ENCODE data around the gene GALNT2. TPM values are rescaled to one million over a fixed set of nuclear protein-coding genes. Genes with fewer than 3 reads are reported as not detected.

GALNT2 gene
- total and polyA plus RNA-seq, 9 of the 15 experiments (the other 6 are each of a cell fraction or from before 2014, with no cell fraction given): 1.6 to 106 (median 51.9) TPM

- TF ChIP-seq ZNF668 (CRISPR knock-in tag; IDR thresholded peaks at IDR 0.05) (0 out of 2 replicates have a peak, but pooled peaks have one; percentile 26), NFE2 (IDR thresholded peaks at IDR 0.05; ENCODE audit: low read depth) (no peak; the same call in 1 of the 2 replicates), TCF7 (IDR thresholded peaks at IDR 0.05; ENCODE audit: borderline replicate concordance) (no peak), TGIF2 (CRISPR knock-in tag; IDR thresholded peaks at IDR 0.05) (no peak; the same call in 1 of the 2 replicates), ARID1B (IDR thresholded peaks at IDR 0.05) (peak; percentile 91), FIP1L1 (IDR thresholded peaks at IDR 0.05; ENCODE audit: low read depth, low read length, poor library complexity, severe bottlenecking) (no peak), ZC3H8 (IDR thresholded peaks at IDR 0.05) (no peak), ZEB2 (IDR thresholded peaks at IDR 0.05) (no peak), EP300 (IDR thresholded peaks at IDR 0.05; ENCODE audit: low read length) (peak; percentile 87), ZNF398 (CRISPR knock-in tag; IDR thresholded peaks at IDR 0.05) (no peak), SNIP1 (IDR thresholded peaks at IDR 0.05; ENCODE audit: low read depth) (no peak), SIN3B (IDR thresholded peaks at IDR 0.05; ENCODE audit: low read depth) (no peak), CHD4 (IDR thresholded peaks at IDR 0.05; ENCODE audit: insufficient read depth, insufficient replicate concordance, low read depth, low read length, poor library complexity, severe bottlenecking) (no peak), MAX (CRISPR knock-in tag; IDR thresholded peaks at IDR 0.05) (peak; percentile 75)
- TF ChIP-seq, protein P1, sequence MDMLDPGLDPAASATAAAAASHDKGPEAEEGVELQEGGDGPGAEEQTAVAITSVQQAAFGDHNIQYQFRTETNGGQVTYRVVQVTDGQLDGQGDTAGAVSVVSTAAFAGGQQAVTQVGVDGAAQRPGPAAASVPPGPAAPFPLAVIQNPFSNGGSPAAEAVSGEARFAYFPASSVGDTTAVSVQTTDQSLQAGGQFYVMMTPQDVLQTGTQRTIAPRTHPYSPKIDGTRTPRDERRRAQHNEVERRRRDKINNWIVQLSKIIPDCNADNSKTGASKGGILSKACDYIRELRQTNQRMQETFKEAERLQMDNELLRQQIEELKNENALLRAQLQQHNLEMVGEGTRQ (CRISPR knock-in tag; IDR thresholded peaks at IDR 0.05): no peak
- TF ChIP-seq, protein P2, sequence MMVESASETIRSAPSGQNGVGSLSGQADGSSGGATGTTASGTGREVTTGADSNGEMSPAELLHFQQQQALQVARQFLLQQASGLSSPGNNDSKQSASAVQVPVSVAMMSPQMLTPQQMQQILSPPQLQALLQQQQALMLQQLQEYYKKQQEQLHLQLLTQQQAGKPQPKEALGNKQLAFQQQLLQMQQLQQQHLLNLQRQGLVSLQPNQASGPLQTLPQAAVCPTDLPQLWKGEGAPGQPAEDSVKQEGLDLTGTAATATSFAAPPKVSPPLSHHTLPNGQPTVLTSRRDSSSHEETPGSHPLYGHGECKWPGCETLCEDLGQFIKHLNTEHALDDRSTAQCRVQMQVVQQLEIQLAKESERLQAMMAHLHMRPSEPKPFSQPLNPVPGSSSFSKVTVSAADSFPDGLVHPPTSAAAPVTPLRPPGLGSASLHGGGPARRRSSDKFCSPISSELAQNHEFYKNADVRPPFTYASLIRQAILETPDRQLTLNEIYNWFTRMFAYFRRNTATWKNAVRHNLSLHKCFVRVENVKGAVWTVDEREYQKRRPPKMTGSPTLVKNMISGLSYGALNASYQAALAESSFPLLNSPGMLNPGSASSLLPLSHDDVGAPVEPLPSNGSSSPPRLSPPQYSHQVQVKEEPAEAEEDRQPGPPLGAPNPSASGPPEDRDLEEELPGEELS (CRISPR knock-in tag; IDR thresholded peaks at IDR 0.05; ENCODE audit: borderline replicate concordance): 0 out of 2 replicates have a peak, but pooled peaks have one; percentile 29
- TF ChIP-seq, protein P3, sequence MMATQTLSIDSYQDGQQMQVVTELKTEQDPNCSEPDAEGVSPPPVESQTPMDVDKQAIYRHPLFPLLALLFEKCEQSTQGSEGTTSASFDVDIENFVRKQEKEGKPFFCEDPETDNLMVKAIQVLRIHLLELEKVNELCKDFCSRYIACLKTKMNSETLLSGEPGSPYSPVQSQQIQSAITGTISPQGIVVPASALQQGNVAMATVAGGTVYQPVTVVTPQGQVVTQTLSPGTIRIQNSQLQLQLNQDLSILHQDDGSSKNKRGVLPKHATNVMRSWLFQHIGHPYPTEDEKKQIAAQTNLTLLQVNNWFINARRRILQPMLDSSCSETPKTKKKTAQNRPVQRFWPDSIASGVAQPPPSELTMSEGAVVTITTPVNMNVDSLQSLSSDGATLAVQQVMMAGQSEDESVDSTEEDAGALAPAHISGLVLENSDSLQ (IDR thresholded peaks at IDR 0.05): peak; percentile 73
- TF ChIP-seq, protein P4, sequence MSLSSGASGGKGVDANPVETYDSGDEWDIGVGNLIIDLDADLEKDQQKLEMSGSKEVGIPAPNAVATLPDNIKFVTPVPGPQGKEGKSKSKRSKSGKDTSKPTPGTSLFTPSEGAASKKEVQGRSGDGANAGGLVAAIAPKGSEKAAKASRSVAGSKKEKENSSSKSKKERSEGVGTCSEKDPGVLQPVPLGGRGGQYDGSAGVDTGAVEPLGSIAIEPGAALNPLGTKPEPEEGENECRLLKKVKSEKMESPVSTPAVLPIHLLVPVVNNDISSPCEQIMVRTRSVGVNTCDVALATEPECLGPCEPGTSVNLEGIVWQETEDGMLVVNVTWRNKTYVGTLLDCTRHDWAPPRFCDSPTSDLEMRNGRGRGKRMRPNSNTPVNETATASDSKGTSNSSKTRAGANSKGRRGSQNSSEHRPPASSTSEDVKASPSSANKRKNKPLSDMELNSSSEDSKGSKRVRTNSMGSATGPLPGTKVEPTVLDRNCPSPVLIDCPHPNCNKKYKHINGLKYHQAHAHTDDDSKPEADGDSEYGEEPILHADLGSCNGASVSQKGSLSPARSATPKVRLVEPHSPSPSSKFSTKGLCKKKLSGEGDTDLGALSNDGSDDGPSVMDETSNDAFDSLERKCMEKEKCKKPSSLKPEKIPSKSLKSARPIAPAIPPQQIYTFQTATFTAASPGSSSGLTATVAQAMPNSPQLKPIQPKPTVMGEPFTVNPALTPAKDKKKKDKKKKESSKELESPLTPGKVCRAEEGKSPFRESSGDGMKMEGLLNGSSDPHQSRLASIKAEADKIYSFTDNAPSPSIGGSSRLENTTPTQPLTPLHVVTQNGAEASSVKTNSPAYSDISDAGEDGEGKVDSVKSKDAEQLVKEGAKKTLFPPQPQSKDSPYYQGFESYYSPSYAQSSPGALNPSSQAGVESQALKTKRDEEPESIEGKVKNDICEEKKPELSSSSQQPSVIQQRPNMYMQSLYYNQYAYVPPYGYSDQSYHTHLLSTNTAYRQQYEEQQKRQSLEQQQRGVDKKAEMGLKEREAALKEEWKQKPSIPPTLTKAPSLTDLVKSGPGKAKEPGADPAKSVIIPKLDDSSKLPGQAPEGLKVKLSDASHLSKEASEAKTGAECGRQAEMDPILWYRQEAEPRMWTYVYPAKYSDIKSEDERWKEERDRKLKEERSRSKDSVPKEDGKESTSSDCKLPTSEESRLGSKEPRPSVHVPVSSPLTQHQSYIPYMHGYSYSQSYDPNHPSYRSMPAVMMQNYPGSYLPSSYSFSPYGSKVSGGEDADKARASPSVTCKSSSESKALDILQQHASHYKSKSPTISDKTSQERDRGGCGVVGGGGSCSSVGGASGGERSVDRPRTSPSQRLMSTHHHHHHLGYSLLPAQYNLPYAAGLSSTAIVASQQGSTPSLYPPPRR (CRISPR knock-in tag; IDR thresholded peaks at IDR 0.05; ENCODE audit: borderline replicate concordance): 0 out of 2 replicates have a peak, but pooled peaks have one; percentile 12
Observed at GRCh38 chr1:230143534-230143933, 76.5 kb downstream of the GALNT2 start (continued).

All from K562 (cell line).